ENCODE measurements around the gene ZCCHC2.

Gene ZCCHC2

GRCh38 chr18:62497190-62497772 is 25.5 kb upstream of the ZCCHC2 start:
- H3K4me3 ChIP-seq (ENCODE audit: low read length): no peak overlapping the region
- no peaks in the 10 kb centered on the region for H3K9me3 ChIP-seq (ENCODE audit: control insufficient read depth, low read length)
- no peak overlapping the region for H3K9ac ChIP-seq (ENCODE audit: low read length)
- no peaks in the 10 kb centered on the region for H3K27me3 ChIP-seq (ENCODE audit: control insufficient read depth, insufficient read depth, low read length)
- H3K36me3 ChIP-seq (ENCODE audit: control insufficient read depth, insufficient read depth, low read length): no peaks in the 10 kb centered on the region
- no peaks in the 10 kb centered on the region for H3K4me1 ChIP-seq (ENCODE audit: control insufficient read depth, insufficient read depth, low read length)

DNA sequence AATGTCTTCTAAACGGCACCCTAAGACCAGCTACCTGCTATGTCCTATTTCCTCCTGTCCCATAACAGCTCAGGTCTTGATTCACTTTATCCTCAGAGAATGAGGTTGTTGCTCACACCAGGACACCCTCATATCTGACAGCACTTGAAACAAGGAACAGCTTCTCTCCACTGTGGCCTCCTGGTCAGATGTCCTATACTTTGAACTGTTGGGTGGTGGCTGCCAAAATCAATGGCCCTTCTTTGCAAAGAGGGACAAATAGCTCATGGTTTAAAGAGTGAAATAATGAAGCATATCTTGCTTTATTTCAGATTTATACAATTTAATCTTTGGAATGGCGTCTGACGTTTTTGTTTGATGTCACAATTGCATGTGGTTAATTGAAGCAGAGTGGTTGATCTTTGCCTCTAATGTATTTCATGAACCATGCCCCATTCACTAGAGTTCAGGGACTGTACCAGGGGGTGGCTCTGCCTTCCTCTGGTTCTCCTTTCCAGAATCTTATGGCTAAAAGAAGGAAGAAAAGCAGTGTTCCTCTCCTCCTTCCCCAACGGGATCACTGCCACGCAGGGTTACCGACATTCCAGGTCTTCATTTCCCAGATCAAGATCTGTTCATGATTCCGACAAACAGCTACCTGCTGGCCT is 24.1 kb upstream of the ZCCHC2 start:
- no peaks in the 10 kb centered on the region for H3K27me3 ChIP-seq (ENCODE audit: control insufficient read depth, insufficient read depth, low read length)
- no peak overlapping the region for H3K4me3 ChIP-seq (ENCODE audit: low read length)
- H3K4me1 ChIP-seq (ENCODE audit: control insufficient read depth, insufficient read depth, low read length): no peaks in the 10 kb centered on the region
- H3K9me3 ChIP-seq (ENCODE audit: control insufficient read depth, low read length): no peaks in the 10 kb centered on the region
- H3K9ac ChIP-seq (ENCODE audit: low read length): no peak overlapping the region
- no peaks in the 10 kb centered on the region for H3K36me3 ChIP-seq (ENCODE audit: control insufficient read depth, insufficient read depth, low read length)

- Histone ChIP-seq H3K9ac (ENCODE audit: low read length) (no peak overlapping the region), H3K36me3 (ENCODE audit: control insufficient read depth, insufficient read depth, low read length) (no peaks in the 10 kb centered on the region), H3K4me3 (ENCODE audit: low read length) (no peak overlapping the region), H3K4me1 (ENCODE audit: control insufficient read depth, insufficient read depth, low read length) (no peaks in the 10 kb centered on the region), H3K27me3 (ENCODE audit: control insufficient read depth, insufficient read depth, low read length) (no peaks in the 10 kb centered on the region), H3K9me3 (ENCODE audit: control insufficient read depth, low read length) (no peaks in the 10 kb centered on the region)
Observed at GRCh38 chr18:62499263-62499650, 23.6 kb upstream of the ZCCHC2 start.

DNA sequence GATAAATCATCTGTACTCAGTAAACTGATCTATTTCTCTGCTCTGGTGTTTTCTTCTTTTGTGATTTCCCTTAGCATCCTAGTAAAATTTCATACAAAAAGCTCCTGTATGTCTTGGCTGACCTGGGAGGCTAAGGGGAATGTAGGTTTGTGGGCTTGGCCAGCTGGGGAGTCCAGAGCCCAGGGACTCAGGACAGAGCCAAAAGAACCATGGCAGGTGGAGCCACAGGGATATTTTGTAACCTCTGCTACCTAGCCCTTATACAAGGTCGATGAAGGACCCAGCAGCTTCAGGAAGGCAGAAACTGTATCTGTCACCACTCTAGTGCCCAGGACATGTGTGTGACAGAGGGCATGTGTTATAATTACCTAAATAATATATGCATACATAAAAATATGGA is 22.7 kb upstream of the ZCCHC2 start:
- Histone ChIP-seq H3K4me3 (ENCODE audit: low read length) (no peak overlapping the region), H3K4me1 (ENCODE audit: control insufficient read depth, insufficient read depth, low read length) (no peaks in the 10 kb centered on the region), H3K9me3 (ENCODE audit: control insufficient read depth, low read length) (no peaks in the 10 kb centered on the region), H3K9ac (ENCODE audit: low read length) (no peak overlapping the region), H3K27me3 (ENCODE audit: control insufficient read depth, insufficient read depth, low read length) (no peaks in the 10 kb centered on the region), H3K36me3 (ENCODE audit: control insufficient read depth, insufficient read depth, low read length) (no peaks in the 10 kb centered on the region)

DNA sequence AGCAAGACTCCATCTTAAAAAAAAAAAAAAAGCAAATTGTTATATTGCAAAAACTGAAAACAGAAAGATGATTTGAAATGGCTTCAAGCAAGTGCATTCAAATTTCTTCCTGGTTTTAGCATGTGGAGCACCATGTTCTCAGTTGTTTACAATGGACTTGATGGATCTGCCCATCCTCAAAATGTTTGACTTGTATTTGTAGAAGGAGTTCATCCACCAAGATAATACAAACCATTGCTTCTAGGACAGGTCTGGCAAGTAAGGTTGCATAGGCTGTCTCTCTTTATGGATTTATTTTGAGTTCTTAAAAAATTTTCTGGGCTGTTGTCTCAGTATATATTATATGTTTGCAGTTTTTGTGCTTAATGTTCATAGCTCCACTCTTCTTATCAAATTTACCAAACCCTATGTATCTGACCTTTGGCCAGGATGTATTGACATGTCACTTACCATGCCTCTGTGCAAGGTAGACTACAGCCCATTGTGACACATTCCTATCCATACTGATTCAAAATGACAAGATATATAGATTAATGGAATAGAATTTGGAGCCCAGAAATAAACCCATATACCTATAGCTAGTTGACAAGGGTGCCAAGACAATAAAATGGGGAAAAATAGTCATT is 21.7 kb upstream of the ZCCHC2 start:
- Histone ChIP-seq H3K27me3 (ENCODE audit: control insufficient read depth, insufficient read depth, low read length) (no peaks in the 10 kb centered on the region), H3K9ac (ENCODE audit: low read length) (no peak overlapping the region), H3K9me3 (ENCODE audit: control insufficient read depth, low read length) (no peaks in the 10 kb centered on the region), H3K36me3 (ENCODE audit: control insufficient read depth, insufficient read depth, low read length) (no peaks in the 10 kb centered on the region), H3K4me1 (ENCODE audit: control insufficient read depth, insufficient read depth, low read length) (peaks cover 5% of the 10 kb centered on the region), H3K4me3 (ENCODE audit: low read length) (no peak overlapping the region)

DNA sequence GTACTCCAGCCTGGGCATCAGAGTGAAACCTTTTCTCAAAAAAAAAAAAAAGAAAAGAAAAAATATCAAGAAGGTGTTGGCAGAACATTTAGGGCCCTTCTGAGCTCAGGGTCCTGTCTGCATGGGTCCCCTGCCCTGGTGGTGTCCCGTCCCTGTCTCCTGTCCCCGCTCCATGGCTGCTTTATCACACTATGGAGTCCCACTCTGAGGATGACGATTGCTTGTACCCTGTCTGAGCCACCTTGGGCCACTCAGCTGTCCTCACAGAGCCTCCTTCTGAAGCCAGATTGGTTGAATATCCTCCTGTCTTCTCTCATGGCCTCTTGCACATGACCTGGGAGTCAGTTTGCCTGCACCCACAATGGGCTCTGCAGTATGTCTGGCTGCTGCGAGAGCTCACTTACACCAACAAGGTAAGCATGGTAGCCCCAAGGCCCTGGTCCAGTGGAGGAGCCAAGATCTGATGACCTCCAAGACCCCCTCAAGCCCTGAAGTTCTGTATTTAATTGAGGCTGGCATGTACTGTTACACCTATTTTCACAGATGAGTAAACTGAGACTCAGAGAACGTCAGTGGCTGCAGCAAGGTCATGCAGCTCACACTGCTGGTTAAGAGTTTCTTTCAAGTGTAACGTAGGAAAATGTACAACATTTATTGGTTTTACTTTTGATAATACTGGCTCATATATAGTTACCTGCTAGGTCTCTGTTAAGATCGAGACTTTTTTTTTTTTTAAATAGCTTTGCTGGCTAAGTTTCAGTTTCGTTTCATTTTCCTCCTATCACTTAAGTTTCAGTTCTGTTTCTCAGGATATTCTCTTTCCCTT is 16.9 kb upstream of the ZCCHC2 start:
- Histone ChIP-seq H3K4me3 (ENCODE audit: low read length) (peak overlapping the region; percentile 39), H3K27me3 (ENCODE audit: control insufficient read depth, insufficient read depth, low read length) (no peaks in the 10 kb centered on the region), H3K4me1 (ENCODE audit: control insufficient read depth, insufficient read depth, low read length) (peaks cover 6% of the 10 kb centered on the region), H3K9me3 (ENCODE audit: control insufficient read depth, low read length) (no peaks in the 10 kb centered on the region), H3K36me3 (ENCODE audit: control insufficient read depth, insufficient read depth, low read length) (no peaks in the 10 kb centered on the region), H3K9ac (ENCODE audit: low read length) (peak overlapping the region; percentile 87)

DNA sequence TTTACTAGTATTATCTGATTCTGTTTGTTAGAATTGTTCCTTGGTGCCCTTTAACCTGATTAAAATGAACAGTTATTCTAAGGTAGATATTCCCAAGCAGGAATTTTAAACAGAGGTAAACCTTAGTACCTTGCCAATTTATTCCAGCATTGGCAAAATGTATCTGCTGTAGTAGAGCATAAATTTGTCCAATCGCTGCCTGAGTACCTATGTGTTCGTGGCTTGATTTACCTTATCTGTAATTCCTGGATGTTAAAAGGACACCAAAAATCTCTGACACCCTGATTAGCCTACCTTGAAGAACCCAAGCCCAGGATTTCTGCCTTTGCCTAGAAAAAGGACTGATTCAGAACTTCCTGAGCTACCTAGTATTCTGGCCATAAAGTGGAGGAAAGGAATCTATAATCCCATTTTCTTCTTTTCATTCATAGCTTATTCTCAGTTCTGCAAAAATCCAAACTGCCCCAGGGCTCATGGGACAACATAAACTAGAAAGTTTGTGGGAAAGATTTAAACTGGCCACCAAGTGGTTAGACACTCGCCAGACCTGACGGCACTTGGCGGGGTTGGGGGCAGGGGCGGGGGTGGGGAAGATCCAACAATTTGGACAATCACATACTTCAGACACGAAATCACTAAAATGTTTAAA is 16.2 kb upstream of the ZCCHC2 start:
- H3K9me3 ChIP-seq (ENCODE audit: control insufficient read depth, low read length): no peaks in the 10 kb centered on the region
- peak overlapping the region; percentile 87 for H3K9ac ChIP-seq (ENCODE audit: low read length)
- H3K4me3 ChIP-seq (ENCODE audit: low read length): peak overlapping the region; percentile 39
- no peaks in the 10 kb centered on the region for H3K36me3 ChIP-seq (ENCODE audit: control insufficient read depth, insufficient read depth, low read length)
- H3K4me1 ChIP-seq (ENCODE audit: control insufficient read depth, insufficient read depth, low read length): peaks cover 6% of the 10 kb centered on the region
- no peaks in the 10 kb centered on the region for H3K27me3 ChIP-seq (ENCODE audit: control insufficient read depth, insufficient read depth, low read length)

- H3K9ac ChIP-seq (ENCODE audit: low read length): no peak overlapping the region
- H3K9me3 ChIP-seq (ENCODE audit: control insufficient read depth, low read length): no peaks in the 10 kb centered on the region
- H3K4me3 ChIP-seq (ENCODE audit: low read length): no peak overlapping the region
- H3K4me1 ChIP-seq (ENCODE audit: control insufficient read depth, insufficient read depth, low read length): peaks cover 6% of the 10 kb centered on the region
- H3K36me3 ChIP-seq (ENCODE audit: control insufficient read depth, insufficient read depth, low read length): no peaks in the 10 kb centered on the region
- no peaks in the 10 kb centered on the region for H3K27me3 ChIP-seq (ENCODE audit: control insufficient read depth, insufficient read depth, low read length)
Observed at GRCh38 chr18:62509779-62510178, 13.0 kb upstream of the ZCCHC2 start.

DNA sequence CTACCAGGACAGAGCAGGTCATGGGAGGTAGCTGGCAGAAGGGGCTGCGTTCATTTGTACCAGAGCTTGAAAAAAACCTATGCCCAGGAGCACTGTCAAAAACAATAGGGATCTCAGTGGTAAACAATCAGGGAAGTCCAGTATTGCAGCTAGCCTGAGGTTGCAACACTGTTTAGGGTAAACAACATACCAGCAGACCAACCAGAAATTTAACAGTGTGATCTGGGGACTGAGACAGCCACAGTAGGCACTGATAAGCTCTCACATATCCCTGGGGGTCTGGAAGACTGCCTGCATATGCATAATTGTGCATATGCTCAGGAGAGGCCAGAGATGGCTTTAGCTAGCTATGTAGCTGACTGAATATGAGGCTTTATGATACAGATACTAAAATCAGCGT is 12.0 kb upstream of the ZCCHC2 start:
- H3K27me3 ChIP-seq (ENCODE audit: control insufficient read depth, insufficient read depth, low read length): no peaks in the 10 kb centered on the region
- H3K9ac ChIP-seq (ENCODE audit: low read length): no peak overlapping the region
- no peaks in the 10 kb centered on the region for H3K9me3 ChIP-seq (ENCODE audit: control insufficient read depth, low read length)
- peaks cover 3% of the 10 kb centered on the region for H3K4me1 ChIP-seq (ENCODE audit: control insufficient read depth, insufficient read depth, low read length)
- H3K4me3 ChIP-seq (ENCODE audit: low read length): no peak overlapping the region
- H3K36me3 ChIP-seq (ENCODE audit: control insufficient read depth, insufficient read depth, low read length): no peaks in the 10 kb centered on the region

GRCh38 chr18:62512532-62512931 is 10.3 kb upstream of the ZCCHC2 start:
- Histone ChIP-seq H3K4me1 (ENCODE audit: control insufficient read depth, insufficient read depth, low read length) (no peaks in the 10 kb centered on the region), H3K4me3 (ENCODE audit: low read length) (no peak overlapping the region), H3K36me3 (ENCODE audit: control insufficient read depth, insufficient read depth, low read length) (no peaks in the 10 kb centered on the region), H3K9ac (ENCODE audit: low read length) (no peak overlapping the region), H3K27me3 (ENCODE audit: control insufficient read depth, insufficient read depth, low read length) (no peaks in the 10 kb centered on the region), H3K9me3 (ENCODE audit: control insufficient read depth, low read length) (no peaks in the 10 kb centered on the region)

GRCh38 chr18:62512996-62513395 is 9.8 kb upstream of the ZCCHC2 start:
- H3K36me3 ChIP-seq (ENCODE audit: control insufficient read depth, insufficient read depth, low read length): no peaks in the 10 kb centered on the region
- no peak overlapping the region for H3K4me3 ChIP-seq (ENCODE audit: low read length)
- no peaks in the 10 kb centered on the region for H3K4me1 ChIP-seq (ENCODE audit: control insufficient read depth, insufficient read depth, low read length)
- no peak overlapping the region for H3K9ac ChIP-seq (ENCODE audit: low read length)
- H3K9me3 ChIP-seq (ENCODE audit: control insufficient read depth, low read length): no peaks in the 10 kb centered on the region
- H3K27me3 ChIP-seq (ENCODE audit: control insufficient read depth, insufficient read depth, low read length): no peaks in the 10 kb centered on the region

GRCh38 chr18:62514570-62514969 is 8.3 kb upstream of the ZCCHC2 start:
- Histone ChIP-seq H3K4me1 (ENCODE audit: control insufficient read depth, insufficient read depth, low read length) (no peaks in the 10 kb centered on the region), H3K9me3 (ENCODE audit: control insufficient read depth, low read length) (no peaks in the 10 kb centered on the region)

More at GRCh38 chr18:62514570-62514969, 8.3 kb upstream of the ZCCHC2 start:
- Histone ChIP-seq H3K9ac (ENCODE audit: low read length) (no peak overlapping the region), H3K36me3 (ENCODE audit: control insufficient read depth, insufficient read depth, low read length) (no peaks in the 10 kb centered on the region), H3K4me3 (ENCODE audit: low read length) (no peak overlapping the region), H3K27me3 (ENCODE audit: control insufficient read depth, insufficient read depth, low read length) (no peaks in the 10 kb centered on the region)
